ENCODE measurements around the gene PTBP2.

DNA sequence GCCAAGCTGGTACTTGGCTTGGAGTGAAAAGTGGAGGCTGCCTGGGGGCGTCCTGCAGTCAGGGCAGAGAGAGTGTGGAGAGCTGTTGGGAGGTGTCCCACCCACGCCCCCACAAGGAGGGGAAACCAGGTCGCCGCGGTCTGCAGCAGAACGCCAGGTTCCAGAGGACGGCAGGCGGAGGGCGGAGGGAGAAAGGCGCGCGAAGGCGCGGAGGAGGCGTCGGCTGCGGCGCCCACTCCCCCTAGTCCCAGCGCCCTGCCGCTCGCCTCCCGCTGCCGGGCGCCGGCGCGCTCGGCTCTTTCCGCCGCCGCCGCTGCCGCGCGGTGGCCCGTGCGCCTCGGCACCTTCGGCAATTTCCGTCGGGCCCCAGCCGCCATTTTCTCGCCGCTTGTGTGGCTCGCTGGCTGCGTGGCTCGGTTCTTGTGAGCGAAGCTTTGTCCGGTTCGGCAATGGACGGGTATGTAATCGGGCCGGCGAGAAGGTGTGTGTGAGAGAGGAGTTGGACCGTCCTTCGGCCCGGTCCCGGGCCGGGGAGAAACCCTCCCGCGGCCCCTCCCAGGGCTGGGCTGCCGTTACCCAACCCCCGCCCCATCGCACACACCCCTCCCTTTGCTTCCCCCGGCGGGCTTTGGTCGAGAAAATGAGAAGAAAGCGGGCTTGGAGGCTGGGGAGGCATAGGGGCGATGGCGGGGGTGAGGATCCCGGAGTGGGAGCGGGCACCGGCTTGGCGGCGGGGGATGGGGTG lies at the start of gene PTBP2:
- peak in 1 of 2 donors; percentile 72 for TF ChIP-seq EP300 (IDR thresholded peaks at IDR 0.05)
- peak in 1 of 5 experiments; percentile 37 for TF ChIP-seq CTCF (IDR thresholded peaks at IDR 0.05)
- peak; percentile 41 to 53 for TF ChIP-seq POLR2A (IDR thresholded peaks at IDR 0.05)
